ENCODE data around the gene STRN3.

GRCh38 chr14:30974628-30975027 lies 51.6 kb downstream of the STRN3 start:
- no peak for TF ChIP-seq CTCF (IDR thresholded peaks at IDR 0.05; ENCODE audit: low read depth, low read length)
- no peak for TF ChIP-seq POLR2A (IDR thresholded peaks at IDR 0.05; ENCODE audit: extremely low read depth, insufficient read length)
- no peak for TF ChIP-seq MAX (IDR thresholded peaks at IDR 0.05; ENCODE audit: low read depth, low read length)
